T-helper 2 cell treated with Interferon-gamma antibody and Interleukin-4, amounts not matched to agents 5 μg/mL and 100 μg/mL, for 36 hours (primary cell): Measurements from ENCODE around the gene CLDN15.
"Not testable (repeated sequence)": the region's sequence is repeated elsewhere in the genome, so short reads cannot be mapped to it uniquely, and the experiment has no call there.

Experiments
- DNase-seq: peaks from one replicate; pipeline ENCODE4 v3.0.0; 2021; ENCODE audit warnings: low spot score
- H3K27ac Mint-ChIP-seq: one replicate; pipeline ENCODE4 v1.8.0; 2021; ENCODE audit warnings: mild to moderate bottlenecking, mixed read lengths
- H3K27me3 Mint-ChIP-seq: one replicate; pipeline ENCODE4 v1.8.0; 2021; ENCODE audit warnings: low read depth, mixed read lengths
- H3K36me3 Mint-ChIP-seq: one replicate; pipeline ENCODE4 v1.8.0; 2021; ENCODE audit warnings: low read depth, mixed read lengths
- H3K4me1 Mint-ChIP-seq: one replicate; pipeline ENCODE4 v1.8.0; 2021; ENCODE audit warnings: low read depth, mixed read lengths
- H3K4me3 Mint-ChIP-seq: one replicate; pipeline ENCODE4 v1.8.0; 2022; ENCODE audit warnings: mild to moderate bottlenecking, moderate library complexity, mixed read lengths
- H3K9me3 Mint-ChIP-seq: one replicate; pipeline ENCODE4 v1.8.0; 2021; ENCODE audit warnings: mixed read lengths

The CLDN15 gene

DNA sequence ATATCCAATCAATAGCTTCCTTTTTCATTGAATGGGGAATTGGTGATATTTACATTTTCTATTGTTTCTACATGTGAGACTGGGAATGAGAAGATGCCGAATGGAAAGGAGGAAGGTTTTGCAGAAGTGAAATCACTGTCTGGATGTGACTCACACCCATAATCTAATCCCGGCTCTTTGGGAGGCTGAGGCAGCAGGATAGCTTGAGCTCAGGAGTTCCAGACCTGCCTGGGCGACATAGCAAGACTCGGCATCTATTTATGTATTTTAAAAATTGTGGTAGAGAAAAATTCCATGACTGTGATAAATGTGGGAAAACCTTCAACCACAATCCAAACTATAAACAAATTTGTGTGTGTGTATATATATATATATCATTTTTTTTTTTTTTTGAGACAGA lies 18.2 kb upstream of the CLDN15 start:
- H3K27me3 Mint-ChIP-seq: peaks cover 3% of the 10 kb centered on the region

DNA sequence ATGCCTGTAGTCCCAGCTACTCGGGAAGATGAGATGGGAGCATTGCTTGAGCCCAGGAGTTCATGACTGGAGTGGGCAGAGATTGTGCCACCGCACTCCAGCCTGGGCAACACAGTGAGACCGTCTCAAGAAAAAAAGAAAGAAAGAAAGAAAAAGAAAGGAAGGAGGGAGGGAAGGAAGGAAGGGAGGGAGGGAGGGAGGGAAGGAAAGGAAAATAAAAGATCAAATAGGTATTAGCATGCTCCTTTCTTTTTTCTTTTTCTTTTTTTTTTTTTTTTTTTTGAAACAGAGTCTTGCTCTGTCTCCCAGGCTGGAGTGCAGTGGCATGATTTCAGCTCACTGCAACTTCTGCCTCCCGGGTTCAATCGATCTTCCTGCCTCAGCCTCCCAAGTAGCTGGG lies 15.6 kb upstream of the CLDN15 start:
- H3K9me3 Mint-ChIP-seq, DNase-seq, H3K27ac Mint-ChIP-seq, H3K27me3 Mint-ChIP-seq: not testable (repeated sequence)
- H3K4me3 Mint-ChIP-seq: peak overlapping the region; percentile 52
- peaks cover 16% of the 10 kb centered on the region for H3K36me3 Mint-ChIP-seq
- peaks cover 17% of the 10 kb centered on the region for H3K4me1 Mint-ChIP-seq

More for the DNA sequence above, 18.2 kb upstream of the CLDN15 start:
- Mint-ChIP-seq H3K4me3 (no peak overlapping the region), H3K36me3 (peaks cover 8% of the 10 kb centered on the region), H3K9me3 (no peaks in the 10 kb centered on the region), H3K4me1 (peaks cover 10% of the 10 kb centered on the region), H3K27ac (no peak overlapping the region)
- no peak for DNase-seq

DNA sequence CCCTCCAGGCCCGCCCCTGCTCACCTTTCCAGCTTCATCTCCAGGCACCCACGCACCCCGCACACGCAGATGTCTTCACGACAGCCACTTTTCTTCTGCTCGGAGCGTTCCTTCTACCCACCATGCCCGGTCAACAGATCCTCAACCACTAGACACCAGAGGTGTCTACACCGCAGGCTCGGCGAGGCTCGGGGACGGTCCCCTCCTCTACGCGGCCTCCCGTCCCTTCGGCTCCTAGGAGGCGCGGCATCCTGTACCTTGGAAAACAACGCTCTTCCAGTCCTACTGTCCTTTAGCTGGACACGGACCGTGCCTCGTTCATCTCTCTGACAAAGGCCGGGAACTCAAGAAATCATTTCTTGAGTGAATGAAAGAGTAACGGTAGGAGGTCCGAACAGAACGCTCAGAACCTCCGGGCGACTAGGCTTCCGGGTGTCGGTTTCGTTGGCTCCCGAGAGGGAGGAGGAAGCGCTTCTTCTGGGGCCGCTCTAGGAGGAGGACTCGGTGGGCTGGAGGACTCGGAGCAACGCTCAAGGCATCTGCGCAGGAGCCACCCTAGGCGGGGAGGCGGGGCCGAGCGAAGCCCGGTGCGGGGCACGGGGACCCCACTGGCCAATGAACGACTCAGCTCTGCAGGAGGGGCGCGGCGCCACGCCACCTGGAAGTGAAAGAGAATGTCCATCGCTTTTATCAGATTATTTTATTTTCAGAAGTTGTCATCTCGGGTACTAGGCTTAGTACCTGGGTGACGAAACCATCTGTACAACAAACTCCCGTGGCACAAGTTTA lies 14.5 kb upstream of the CLDN15 start:
- Mint-ChIP-seq H3K4me1 (peaks cover 21% of the 10 kb centered on the region), H3K27ac (peak overlapping the region; percentile 96), H3K27me3 (peaks cover 3% of the 10 kb centered on the region), H3K4me3 (peak overlapping the region; percentile 97), H3K36me3 (peaks cover 22% of the 10 kb centered on the region), H3K9me3 (no peaks in the 10 kb centered on the region)
- DNase-seq: peak; percentile 98

DNA sequence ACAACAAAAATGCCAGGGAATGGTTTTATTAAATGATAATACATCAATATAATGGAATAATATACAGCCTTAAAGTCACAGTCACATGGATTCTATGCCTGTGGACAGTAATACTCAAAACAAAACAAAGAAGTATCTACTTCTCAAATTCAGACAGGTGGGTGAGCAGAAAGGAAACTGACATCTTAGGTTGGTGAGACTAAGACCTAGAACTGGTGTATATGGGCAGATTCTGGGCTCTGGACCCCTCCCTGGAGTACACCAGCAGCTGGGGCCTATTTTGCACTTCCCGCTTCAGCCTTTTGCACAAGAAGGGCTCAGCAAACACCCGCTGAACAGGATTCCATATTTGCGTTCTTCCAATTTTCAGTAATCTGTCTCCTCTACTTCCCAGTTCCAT lies 12.7 kb upstream of the CLDN15 start:
- Mint-ChIP-seq H3K27me3 (no peaks in the 10 kb centered on the region), H3K36me3 (peaks cover 26% of the 10 kb centered on the region), H3K4me3 (peak overlapping the region; percentile 97), H3K27ac (no peak overlapping the region), H3K4me1 (peaks cover 28% of the 10 kb centered on the region), H3K9me3 (no peaks in the 10 kb centered on the region)
- no peak for DNase-seq

DNA sequence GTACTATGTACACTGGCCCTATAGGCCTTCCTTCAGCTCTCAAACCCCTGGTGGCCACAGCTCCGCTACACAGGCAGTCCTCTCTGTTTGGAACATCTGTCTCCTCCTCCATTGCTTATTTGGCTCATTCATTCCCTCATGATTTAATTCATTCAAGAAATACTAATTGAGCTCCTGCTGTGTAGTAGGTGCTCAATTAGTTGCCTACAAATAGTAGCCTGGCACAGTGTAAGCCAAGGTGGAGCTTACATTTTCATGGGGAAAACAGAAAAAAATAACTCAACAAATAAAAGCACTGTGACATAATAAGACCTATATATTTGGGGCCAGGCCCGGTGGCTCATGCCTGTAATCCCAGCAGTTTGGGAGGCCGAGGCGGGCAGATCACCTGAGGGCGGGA lies 10.7 kb upstream of the CLDN15 start:
- no peaks in the 10 kb centered on the region for H3K27me3 Mint-ChIP-seq
- H3K4me1 Mint-ChIP-seq: peaks cover 37% of the 10 kb centered on the region
- peak overlapping the region; percentile 27 for H3K4me3 Mint-ChIP-seq
- no peak for DNase-seq
- H3K9me3 Mint-ChIP-seq: no peaks in the 10 kb centered on the region
- peaks cover 32% of the 10 kb centered on the region for H3K36me3 Mint-ChIP-seq
- peak overlapping the region; percentile 43 for H3K27ac Mint-ChIP-seq

DNA sequence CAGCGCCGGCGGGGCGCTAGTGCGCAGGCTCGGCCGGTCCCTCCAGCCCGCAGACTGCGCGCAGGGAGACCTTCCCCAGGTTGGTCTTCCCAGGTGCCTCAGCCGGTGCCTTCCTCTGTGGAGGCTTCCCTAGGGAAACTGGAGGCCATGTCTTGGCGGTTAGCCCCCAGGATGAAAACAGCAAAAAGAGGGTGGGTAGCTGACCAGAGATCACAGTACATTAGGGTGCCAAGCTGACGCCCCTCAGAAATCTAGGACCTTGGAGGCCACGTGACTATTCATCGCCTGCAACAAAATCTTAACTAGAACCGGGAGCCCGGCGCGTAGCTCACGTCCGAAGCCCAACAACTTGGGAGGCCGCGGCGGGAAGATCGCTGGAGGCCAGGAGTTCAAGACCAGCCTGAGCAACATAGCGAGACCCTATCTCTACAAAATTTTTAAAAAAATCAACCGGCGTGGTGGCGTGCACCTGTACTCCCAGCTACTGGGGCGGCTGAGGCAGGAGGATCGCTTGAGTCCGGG lies 7.6 kb upstream of the CLDN15 start:
- no peaks in the 10 kb centered on the region for H3K9me3 Mint-ChIP-seq
- peaks cover 26% of the 10 kb centered on the region for H3K4me1 Mint-ChIP-seq
- H3K36me3 Mint-ChIP-seq: peaks cover 24% of the 10 kb centered on the region
- peak overlapping the region; percentile 99 for H3K27ac Mint-ChIP-seq
- H3K27me3 Mint-ChIP-seq: no peaks in the 10 kb centered on the region
- peak overlapping the region; percentile 99 for H3K4me3 Mint-ChIP-seq
- no peak for DNase-seq

DNA sequence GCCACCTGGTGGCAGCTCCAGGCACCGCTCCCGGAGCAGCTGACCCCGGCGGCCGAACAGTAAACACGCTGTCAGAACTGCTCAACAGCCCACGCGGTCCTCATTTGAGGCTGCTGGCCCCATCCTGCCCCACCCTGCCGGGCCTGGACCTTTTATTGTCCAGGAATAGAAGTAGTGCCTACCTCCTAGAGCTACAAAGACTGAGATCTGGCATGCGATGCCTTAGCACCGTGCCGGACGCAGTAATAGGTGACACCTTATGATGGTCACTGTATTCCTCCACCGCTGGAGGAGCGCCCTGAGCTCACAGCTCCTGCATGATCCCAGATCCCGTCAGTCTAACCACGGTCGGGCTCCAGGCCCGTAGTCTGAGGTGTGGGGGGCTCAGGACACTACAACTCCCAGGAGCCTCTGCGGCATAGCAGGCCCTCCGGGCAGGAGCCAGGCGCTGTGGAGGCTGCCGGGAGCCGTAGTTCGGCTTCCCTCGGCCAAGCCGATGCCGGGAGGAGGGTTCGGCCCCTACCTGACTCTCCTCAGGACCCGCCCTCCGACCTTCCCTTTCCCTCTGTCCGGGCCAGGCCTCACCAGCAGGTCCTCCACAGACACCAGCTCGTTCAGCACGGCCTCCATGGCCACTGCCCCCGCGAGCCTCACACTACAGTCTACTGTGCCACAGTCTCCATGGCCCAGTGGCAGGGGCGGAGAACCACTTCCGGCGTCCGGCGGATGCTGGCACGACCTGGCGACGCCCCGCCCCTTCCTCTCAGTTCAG lies 7.0 kb upstream of the CLDN15 start, which contains the start of gene FIS1:
FIS1 (minus strand) TSS at position 707 of the 772 bp plus-strand sequence; CDS start at position 630, 77 bp downstream.
- H3K9me3 Mint-ChIP-seq: no peaks in the 10 kb centered on the region
- H3K4me3 Mint-ChIP-seq: peak within 1 kb of the TSS; percentile 99
- H3K36me3 Mint-ChIP-seq: peaks cover 22% of the 10 kb centered on the region
- H3K4me1 Mint-ChIP-seq: peaks cover 24% of the 10 kb centered on the region
- no peaks in the 10 kb centered on the region for H3K27me3 Mint-ChIP-seq
- peak; percentile 93 for DNase-seq
- H3K27ac Mint-ChIP-seq: peak within 1 kb of the TSS; percentile 99

DNA sequence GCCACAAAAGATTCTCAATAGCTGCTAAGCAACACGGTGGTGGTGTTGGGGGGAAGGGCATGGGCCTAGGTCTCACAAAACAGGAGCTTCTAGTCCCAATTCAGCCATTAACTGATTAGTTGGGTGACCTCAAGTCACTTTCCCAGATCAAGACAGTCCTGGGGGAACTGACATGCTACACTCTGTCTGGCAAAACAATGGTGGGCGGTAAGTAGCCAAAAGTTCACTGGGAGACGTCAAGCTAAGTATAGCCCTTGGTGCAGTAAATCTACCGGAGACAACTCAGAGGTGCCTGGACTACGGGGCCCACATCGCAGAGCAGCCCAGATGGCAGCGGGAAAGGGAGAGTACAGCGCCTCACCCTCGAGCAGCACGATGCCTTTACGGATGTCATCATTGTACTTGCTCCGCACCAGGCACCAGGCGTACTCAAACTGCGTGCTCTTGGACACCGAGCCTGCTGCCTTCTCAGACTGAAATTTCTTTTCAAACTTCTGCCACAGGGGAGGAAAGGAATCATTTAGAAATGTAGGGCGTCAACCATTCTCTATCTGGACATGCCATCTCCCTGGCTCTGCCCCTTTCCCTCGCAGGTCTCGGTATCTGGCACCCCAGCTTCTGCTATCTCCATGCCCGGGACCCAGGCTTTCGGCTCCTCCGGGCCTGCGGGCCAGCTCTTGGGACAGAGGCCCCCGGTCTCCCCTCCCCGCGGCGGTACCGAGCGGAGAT lies 6.2 kb upstream of the CLDN15 start:
- H3K4me1 Mint-ChIP-seq: peaks cover 24% of the 10 kb centered on the region
- H3K4me3 Mint-ChIP-seq: peak overlapping the region; percentile 99
- DNase-seq: no peak
- H3K27ac Mint-ChIP-seq: peak overlapping the region; percentile 99
- no peaks in the 10 kb centered on the region for H3K27me3 Mint-ChIP-seq
- peaks cover 21% of the 10 kb centered on the region for H3K36me3 Mint-ChIP-seq
- no peaks in the 10 kb centered on the region for H3K9me3 Mint-ChIP-seq

DNA sequence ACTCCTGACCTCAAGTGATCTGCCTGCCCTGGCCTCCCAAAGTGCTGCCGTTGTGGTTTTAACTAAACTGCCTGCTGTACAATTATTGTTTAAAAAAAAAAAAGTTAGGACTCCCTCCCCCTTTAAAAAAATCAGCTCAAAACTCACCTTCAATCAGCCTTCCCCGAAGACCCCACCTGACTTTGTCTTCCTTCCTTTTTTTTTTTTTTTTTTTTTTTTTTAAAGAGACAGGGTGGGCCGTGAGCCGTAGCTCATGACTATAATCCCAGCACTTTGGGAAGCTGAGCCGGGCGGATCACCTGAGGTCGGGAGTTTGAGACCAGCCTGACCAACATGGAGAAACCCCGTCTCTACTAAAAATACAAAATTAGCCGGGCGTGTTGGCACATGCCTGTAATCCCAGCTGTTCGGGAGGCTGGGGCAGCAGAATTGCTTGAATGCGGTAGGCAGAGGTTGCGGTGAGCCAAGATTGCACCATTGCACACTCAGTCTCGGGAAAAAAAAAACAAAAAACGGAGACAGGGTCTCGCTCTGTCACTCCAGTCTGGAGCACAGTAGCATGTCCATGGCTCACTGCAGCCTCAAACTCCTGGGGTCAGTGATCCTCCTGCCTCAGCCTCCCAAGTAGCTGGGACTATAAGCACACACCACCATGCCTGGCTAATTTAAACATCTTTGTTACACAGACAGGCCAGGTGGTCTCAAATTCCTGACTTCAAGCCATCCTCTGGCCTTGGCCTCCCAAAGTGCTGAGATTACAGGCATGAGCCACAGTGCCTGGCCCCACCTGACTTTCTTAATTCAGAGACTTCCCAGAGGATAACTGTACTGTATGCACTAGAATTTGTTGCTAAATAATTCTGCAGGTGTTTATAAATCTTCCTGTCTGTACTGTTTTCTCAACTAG lies 4.1 kb upstream of the CLDN15 start:
- H3K27ac Mint-ChIP-seq: no peak overlapping the region
- no peak for DNase-seq
- no peaks in the 10 kb centered on the region for H3K27me3 Mint-ChIP-seq
- H3K36me3 Mint-ChIP-seq: peaks cover 16% of the 10 kb centered on the region
- no peak overlapping the region for H3K4me3 Mint-ChIP-seq
- no peaks in the 10 kb centered on the region for H3K9me3 Mint-ChIP-seq
- peaks cover 20% of the 10 kb centered on the region for H3K4me1 Mint-ChIP-seq

DNA sequence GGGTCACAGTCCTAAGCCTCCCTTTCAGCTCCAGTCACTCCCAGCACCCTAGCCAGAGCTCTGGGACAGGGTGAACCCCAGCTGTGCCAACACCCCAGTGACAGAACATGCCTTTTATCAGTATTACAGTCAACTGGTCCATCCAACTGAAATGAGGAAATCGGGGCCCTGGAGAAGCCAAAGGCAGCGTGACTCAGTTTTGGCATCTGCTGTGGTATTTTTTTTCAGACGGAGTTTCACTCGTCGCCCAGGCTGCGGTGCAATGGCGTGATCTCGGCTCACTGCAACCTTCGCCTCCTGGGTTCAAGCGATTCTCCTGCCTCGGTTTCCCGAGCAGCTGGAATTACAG lies 3.4 kb upstream of the CLDN15 start:
- Mint-ChIP-seq H3K4me3 (no peak overlapping the region), H3K36me3 (peaks cover 16% of the 10 kb centered on the region), H3K27me3 (no peaks in the 10 kb centered on the region), H3K27ac (peak overlapping the region; percentile 52), H3K4me1 (peaks cover 20% of the 10 kb centered on the region), H3K9me3 (no peaks in the 10 kb centered on the region)
- no peak for DNase-seq

DNA sequence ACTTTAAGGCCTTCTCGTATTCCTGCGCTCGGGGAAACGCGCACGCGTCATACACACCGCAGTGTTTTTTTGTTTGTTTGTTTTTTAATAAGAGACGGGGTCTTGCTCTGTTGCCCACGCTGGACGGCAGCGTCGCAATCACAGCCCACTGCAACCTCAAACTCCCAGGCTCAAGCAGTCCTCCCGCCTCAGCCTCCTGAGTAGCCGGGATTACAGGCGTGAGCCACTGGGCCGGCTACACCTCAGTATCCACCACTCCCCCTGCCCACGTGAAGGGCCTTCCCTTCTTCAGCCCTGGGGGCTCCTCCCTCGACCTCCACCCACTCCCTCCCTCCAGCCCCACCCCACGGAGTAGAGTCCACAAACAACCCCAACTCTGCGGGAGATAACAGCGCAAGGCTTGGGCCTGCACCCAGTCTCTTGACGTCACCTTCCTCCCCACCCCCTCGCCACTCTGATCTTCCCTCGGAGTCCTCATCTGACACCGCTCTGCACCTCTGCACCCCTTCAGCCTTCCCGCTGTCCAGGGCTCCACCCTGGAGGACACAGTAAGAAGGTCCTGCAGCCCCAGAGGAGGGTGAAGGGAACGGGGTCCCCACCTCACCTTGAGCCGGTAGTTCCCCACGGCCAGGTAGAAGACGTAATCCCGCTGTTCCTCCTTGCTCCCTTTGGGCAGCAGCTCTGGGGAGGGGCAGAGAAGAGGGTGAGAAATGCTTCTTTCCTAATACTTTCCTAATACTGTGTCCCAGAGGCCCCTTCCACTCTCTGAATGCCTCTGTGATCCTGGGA lies 2.8 kb upstream of the CLDN15 start:
- no peaks in the 10 kb centered on the region for H3K27me3 Mint-ChIP-seq
- H3K4me1 Mint-ChIP-seq: peaks cover 14% of the 10 kb centered on the region
- H3K4me3 Mint-ChIP-seq: no peak overlapping the region
- peak overlapping the region; percentile 52 for H3K27ac Mint-ChIP-seq
- no peak for DNase-seq
- no peaks in the 10 kb centered on the region for H3K9me3 Mint-ChIP-seq
- peaks cover 12% of the 10 kb centered on the region for H3K36me3 Mint-ChIP-seq

DNA sequence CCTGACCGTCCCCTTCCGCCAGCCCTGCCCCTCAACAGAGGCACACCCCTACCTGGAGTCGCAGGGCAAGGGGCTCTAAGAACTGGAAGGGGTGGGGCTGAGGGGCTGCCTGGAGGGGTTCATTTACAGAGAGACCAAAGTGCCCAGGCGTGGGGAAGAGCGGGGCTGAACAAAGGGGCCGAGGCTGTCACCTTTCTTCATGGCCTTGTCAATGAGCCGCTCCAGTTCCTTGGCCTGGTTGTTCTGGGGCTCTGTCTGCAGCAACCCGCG lies 2.3 kb upstream of the CLDN15 start:
- Mint-ChIP-seq H3K36me3 (peaks cover 7% of the 10 kb centered on the region), H3K27me3 (no peaks in the 10 kb centered on the region), H3K4me3 (no peak overlapping the region), H3K4me1 (peaks cover 10% of the 10 kb centered on the region), H3K27ac (no peak overlapping the region), H3K9me3 (no peaks in the 10 kb centered on the region)
- DNase-seq: no peak
